ENCODE data around the gene GOLGA6L26. TPM values are rescaled to one million over a fixed set of nuclear protein-coding genes. Genes with fewer than 3 reads are reported as not detected.
"Not testable (repeated sequence)": the region's sequence is repeated elsewhere in the genome, so short reads cannot be mapped to it uniquely, and the experiment has no call there.

The GOLGA6L26 gene
- polyA plus RNA-seq, 3 donors = not detected

DNA sequence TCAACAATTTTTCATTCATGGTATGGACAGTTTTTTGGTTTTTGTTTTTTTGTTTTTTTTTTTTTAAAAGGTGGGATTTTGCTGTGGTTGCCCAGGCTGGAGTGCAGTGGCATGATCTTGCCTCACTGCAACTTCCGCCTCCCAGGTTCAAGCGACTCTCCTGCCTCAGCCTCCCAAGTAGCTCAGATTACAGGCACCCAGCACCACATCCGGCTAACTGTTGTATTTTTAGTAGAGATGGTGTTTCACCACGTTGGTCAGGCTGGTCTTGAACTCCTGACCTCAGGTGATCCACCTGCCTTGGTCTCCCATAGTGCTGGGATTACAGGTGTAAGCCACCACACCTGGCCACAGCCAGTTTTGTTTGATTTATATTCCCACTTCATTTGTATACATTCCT, 37.1 kb upstream of the GOLGA6L26 start:
- H3K27ac ChIP-seq (ENCODE audit: low read depth in 1 of 2, low read length in 2 of 2); H2AFZ ChIP-seq (ENCODE audit: insufficient read depth, low read depth, low read length, poor library complexity, severe bottlenecking); H3K4me3 Mint-ChIP-seq; H3K4me1 Mint-ChIP-seq; H3K27me3 ChIP-seq (ENCODE audit: control insufficient read depth in 2 of 2, insufficient read depth in 2 of 2, low read length in 2 of 2); H3K4me2 ChIP-seq (replicated peaks; ENCODE audit: extremely low read depth, low read length, poor library complexity, severe bottlenecking); H3K9ac ChIP-seq (ENCODE audit: insufficient read depth, low read length, poor library complexity, severe bottlenecking); intact Hi-C loops (cut with micrococcal nuclease); H3K4me3 ChIP-seq (replicated peaks in 1 of 3; ENCODE audit: low read depth in 2 of 3, low read length in 3 of 3); H3K79me2 ChIP-seq (ENCODE audit: insufficient read depth, low read length); H3K36me3 Mint-ChIP-seq; H3K27me3 Mint-ChIP-seq (ENCODE audit: low read depth in 3 of 3); H3K9me3 ChIP-seq (replicated peaks in 1 of 2; ENCODE audit: control insufficient read depth in 1 of 2, insufficient read depth in 1 of 2, low read length in 2 of 2); H4K20me1 ChIP-seq (ENCODE audit: insufficient read depth, low read length); H3K9me3 Mint-ChIP-seq; H3K27ac Mint-ChIP-seq; DNase-seq; H3K4me1 ChIP-seq (ENCODE audit: control insufficient read depth in 1 of 2, insufficient read depth in 2 of 2, low read length in 2 of 2); H3K36me3 ChIP-seq (replicated peaks in 1 of 2; ENCODE audit: control insufficient read depth in 1 of 2, insufficient read depth in 2 of 2, low read length in 2 of 2): not testable (repeated sequence)
- no CpG with 5 or more reads among the region's 4 CpGs for WGBS (ENCODE audit: insufficient coverage)

DNA sequence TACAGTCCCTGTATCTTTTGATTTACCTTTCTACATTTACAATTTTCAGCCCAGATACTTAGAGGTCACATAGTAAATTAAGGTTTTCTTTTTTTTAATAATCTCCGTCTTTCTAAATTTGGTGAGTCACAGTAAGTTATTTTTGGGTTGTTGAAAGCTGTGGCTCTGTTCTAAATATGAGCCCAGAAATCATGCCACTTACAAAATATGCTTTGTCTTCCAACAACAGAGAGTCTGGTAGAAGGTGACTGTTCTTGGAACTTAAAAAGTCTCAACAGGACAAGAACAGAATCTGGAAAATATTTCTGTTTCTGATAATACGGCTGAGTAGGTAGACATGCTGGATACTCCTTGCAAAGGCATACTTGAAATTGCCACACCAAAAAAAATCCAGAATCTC, 36.6 kb upstream of the GOLGA6L26 start:
- Mint-ChIP-seq H3K4me1 (no peaks in the 10 kb centered on the region), H3K9me3 (peaks cover 0 to 2% (median 0%) of the 10 kb centered on the region in 7 donors), H3K36me3 (no peaks in the 10 kb centered on the region), H3K27ac (no peak overlapping the region), H3K4me3 (no peak overlapping the region), H3K27me3 (ENCODE audit: low read depth in 3 of 3) (peaks cover 2 to 5% (median 5%) of the 10 kb centered on the region in 3 donors)
- Histone ChIP-seq H3K9me3 (replicated peaks in 1 of 2; ENCODE audit: control insufficient read depth in 1 of 2, insufficient read depth in 1 of 2, low read length in 2 of 2) (no peaks in the 10 kb centered on the region), H3K27ac (ENCODE audit: low read depth in 1 of 2, low read length in 2 of 2) (no peak overlapping the region), H3K4me3 (replicated peaks in 1 of 3; ENCODE audit: low read depth in 2 of 3, low read length in 3 of 3) (no peak overlapping the region), H2AFZ (ENCODE audit: insufficient read depth, low read depth, low read length, poor library complexity, severe bottlenecking) (no peak overlapping the region), H3K27me3 (ENCODE audit: control insufficient read depth in 2 of 2, insufficient read depth in 2 of 2, low read length in 2 of 2) (no peaks in the 10 kb centered on the region), H3K4me1 (ENCODE audit: control insufficient read depth in 1 of 2, insufficient read depth in 2 of 2, low read length in 2 of 2) (no peaks in the 10 kb centered on the region), H3K79me2 (ENCODE audit: insufficient read depth, low read length) (no peaks in the 10 kb centered on the region), H4K20me1 (ENCODE audit: insufficient read depth, low read length) (no peaks in the 10 kb centered on the region), H3K4me2 (replicated peaks; ENCODE audit: extremely low read depth, low read length, poor library complexity, severe bottlenecking) (no peak overlapping the region), H3K36me3 (replicated peaks in 1 of 2; ENCODE audit: control insufficient read depth in 1 of 2, insufficient read depth in 2 of 2, low read length in 2 of 2) (no peaks in the 10 kb centered on the region), H3K9ac (ENCODE audit: insufficient read depth, low read length, poor library complexity, severe bottlenecking) (no peak overlapping the region)
- DNase-seq = no peak
- intact Hi-C loops (cut with micrococcal nuclease) = no loop called here
- no CpG with 5 or more reads among the region's 2 CpGs for WGBS (ENCODE audit: insufficient coverage)
- no peak for TF ChIP-seq CTCF (IDR thresholded peaks at IDR 0.05)

DNA sequence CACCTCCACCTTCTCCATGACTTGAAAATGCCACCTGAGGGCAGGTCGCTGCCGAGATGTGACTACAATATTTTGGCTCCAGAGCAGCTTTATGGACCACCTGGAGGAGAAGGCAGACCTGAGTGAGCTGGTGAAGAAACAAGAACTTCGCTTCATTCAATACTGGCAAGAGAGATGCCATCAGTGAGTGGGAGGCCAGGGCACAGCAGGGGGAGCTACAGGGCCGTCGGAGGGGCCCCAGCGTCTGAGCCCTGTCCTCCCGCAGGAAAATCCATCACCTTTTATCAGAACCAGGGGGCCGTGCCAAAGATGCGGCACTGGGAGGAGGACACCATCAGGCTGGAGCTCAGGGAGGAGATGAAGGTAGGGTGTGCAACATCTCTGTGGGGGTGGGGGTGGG, 30.3 kb upstream of the GOLGA6L26 start:
- H3K4me2 ChIP-seq (replicated peaks; ENCODE audit: extremely low read depth, low read length, poor library complexity, severe bottlenecking); H3K4me1 Mint-ChIP-seq; H3K4me3 ChIP-seq (replicated peaks in 1 of 3; ENCODE audit: low read depth in 2 of 3, low read length in 3 of 3); H3K27me3 ChIP-seq (ENCODE audit: control insufficient read depth in 2 of 2, insufficient read depth in 2 of 2, low read length in 2 of 2); H3K4me1 ChIP-seq (ENCODE audit: control insufficient read depth in 1 of 2, insufficient read depth in 2 of 2, low read length in 2 of 2); DNase-seq; H3K36me3 ChIP-seq (replicated peaks in 1 of 2; ENCODE audit: control insufficient read depth in 1 of 2, insufficient read depth in 2 of 2, low read length in 2 of 2); H3K9me3 Mint-ChIP-seq; H2AFZ ChIP-seq (ENCODE audit: insufficient read depth, low read depth, low read length, poor library complexity, severe bottlenecking); intact Hi-C loops (cut with micrococcal nuclease); H3K9ac ChIP-seq (ENCODE audit: insufficient read depth, low read length, poor library complexity, severe bottlenecking); H3K36me3 Mint-ChIP-seq; H4K20me1 ChIP-seq (ENCODE audit: insufficient read depth, low read length); H3K9me3 ChIP-seq (replicated peaks in 1 of 2; ENCODE audit: control insufficient read depth in 1 of 2, insufficient read depth in 1 of 2, low read length in 2 of 2); H3K4me3 Mint-ChIP-seq; H3K27ac ChIP-seq (ENCODE audit: low read depth in 1 of 2, low read length in 2 of 2); H3K27ac Mint-ChIP-seq; H3K27me3 Mint-ChIP-seq (ENCODE audit: low read depth in 3 of 3); H3K79me2 ChIP-seq (ENCODE audit: insufficient read depth, low read length): not testable (repeated sequence)
- WGBS (ENCODE audit: insufficient coverage) = no CpG with 5 or more reads among the region's 9 CpGs

DNA sequence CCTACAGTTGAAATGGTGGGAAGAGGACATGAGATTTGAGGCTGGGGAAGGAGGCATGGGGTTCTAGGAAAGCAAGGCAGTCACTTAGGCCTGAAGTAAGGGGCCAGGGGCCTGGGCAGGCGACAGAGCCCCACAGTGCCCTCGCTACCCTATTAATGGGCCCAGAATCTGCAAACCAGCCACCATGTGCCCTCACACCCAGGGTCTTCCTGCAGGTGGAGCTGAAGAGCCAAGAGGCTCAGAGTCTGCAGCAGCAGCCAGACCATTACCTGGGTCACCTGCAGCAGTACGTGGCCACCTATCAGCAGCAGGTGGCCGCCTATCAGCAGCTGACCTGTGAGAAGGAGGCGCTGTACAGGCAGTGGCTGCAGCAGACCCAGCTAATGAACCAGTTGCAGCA, 28.6 kb upstream of the GOLGA6L26 start:
- H2AFZ ChIP-seq (ENCODE audit: insufficient read depth, low read depth, low read length, poor library complexity, severe bottlenecking); H3K27me3 Mint-ChIP-seq (ENCODE audit: low read depth in 3 of 3); H3K27ac ChIP-seq (ENCODE audit: low read depth in 1 of 2, low read length in 2 of 2); H3K9me3 ChIP-seq (replicated peaks in 1 of 2; ENCODE audit: control insufficient read depth in 1 of 2, insufficient read depth in 1 of 2, low read length in 2 of 2); H3K4me1 ChIP-seq (ENCODE audit: control insufficient read depth in 1 of 2, insufficient read depth in 2 of 2, low read length in 2 of 2); H3K4me1 Mint-ChIP-seq; H4K20me1 ChIP-seq (ENCODE audit: insufficient read depth, low read length); H3K4me3 ChIP-seq (replicated peaks in 1 of 3; ENCODE audit: low read depth in 2 of 3, low read length in 3 of 3); H3K27me3 ChIP-seq (ENCODE audit: control insufficient read depth in 2 of 2, insufficient read depth in 2 of 2, low read length in 2 of 2); H3K9ac ChIP-seq (ENCODE audit: insufficient read depth, low read length, poor library complexity, severe bottlenecking); DNase-seq; H3K4me3 Mint-ChIP-seq; H3K9me3 Mint-ChIP-seq; H3K27ac Mint-ChIP-seq; H3K36me3 Mint-ChIP-seq; intact Hi-C loops (cut with micrococcal nuclease); H3K79me2 ChIP-seq (ENCODE audit: insufficient read depth, low read length); H3K36me3 ChIP-seq (replicated peaks in 1 of 2; ENCODE audit: control insufficient read depth in 1 of 2, insufficient read depth in 2 of 2, low read length in 2 of 2); H3K4me2 ChIP-seq (replicated peaks; ENCODE audit: extremely low read depth, low read length, poor library complexity, severe bottlenecking): not testable (repeated sequence)
- no CpG with 5 or more reads among the region's 5 CpGs for WGBS (ENCODE audit: insufficient coverage)
